Stimulated activated naive CD8-positive, alpha-beta T cell treated with anti-CD3 and anti-CD28 coated beads, Interleukin-15, Interleukin-2, amounts not matched to agents 100 U/mL and 50 U/mL, for 24 hours (primary cell): Measurements from ENCODE around the gene PRKAG2.
"Not testable (repeated sequence)": the region's sequence is repeated elsewhere in the genome, so short reads cannot be mapped to it uniquely, and the experiment has no call there.

Experiments used
- ATAC-seq: fragments of 150-1000 bp; cut with Tn5 transposase; one replicate; pipeline ENCODE4 v1.10.0; 2021
- DNase-seq: peaks from one replicate; pipeline ENCODE4 v3.0.0; 2021

The PRKAG2 gene

DNA sequence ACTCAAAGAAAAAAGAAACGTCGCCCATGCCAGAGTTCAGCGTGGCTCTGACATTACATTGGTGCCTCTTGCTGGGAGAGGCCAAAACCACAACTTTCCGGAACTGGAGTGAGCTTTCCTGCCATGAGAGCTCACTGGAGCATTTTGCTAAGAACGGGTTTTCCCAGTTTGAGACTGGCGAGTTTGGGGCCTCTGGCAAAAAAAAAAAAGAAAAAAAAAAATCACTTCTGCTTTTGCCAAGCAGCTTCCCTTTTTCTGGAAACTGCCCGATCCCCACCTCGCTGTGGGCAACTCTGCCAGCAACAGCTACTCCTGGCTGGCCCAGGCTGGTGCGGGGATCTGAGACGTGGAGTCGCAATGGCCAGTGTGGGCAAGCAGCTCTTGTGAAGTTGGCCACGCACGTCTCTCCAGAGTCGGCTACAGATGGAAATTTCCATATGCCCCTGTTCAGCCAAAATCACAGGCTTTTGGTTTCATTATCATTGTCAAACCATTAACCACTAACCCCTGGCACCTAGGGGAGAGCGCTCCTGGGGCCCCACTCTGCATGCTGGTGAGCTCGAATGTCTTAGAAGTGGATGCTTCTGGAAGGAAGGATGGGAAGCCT is 25.7 kb downstream of the PRKAG2 start:
- ATAC-seq (peak; percentile 81), DNase-seq (peak; percentile 63)

DNA sequence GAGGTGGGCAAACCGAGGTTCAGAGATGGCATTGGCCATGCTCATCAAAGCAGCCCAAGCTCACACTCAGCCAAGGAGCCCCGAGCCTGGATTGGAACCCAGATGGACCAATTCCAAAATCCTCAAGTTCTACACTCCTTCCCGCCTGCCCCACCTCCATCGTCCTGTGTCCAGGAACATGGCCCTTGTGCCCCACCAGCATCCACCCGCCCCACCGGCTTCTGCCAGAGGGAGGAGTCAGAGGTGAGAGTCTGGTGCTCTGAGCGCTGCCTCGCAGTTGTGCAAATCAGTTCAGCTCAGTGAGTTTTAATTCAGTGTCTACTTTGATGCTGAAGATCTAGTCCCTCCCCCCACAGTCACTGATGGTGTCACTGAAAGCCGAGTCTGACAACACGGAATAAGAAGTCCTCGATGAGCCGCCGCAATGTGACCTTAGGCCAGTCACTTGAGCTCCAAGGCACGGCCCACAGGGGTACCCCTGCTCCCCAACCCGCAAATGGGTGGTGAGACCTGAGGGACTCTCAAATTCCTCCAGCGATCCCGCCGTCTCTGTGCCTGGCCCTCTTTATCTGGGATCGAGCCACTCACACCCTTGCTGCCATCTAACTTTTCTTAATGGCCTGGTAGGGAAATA is 26.3 kb downstream of the PRKAG2 start:
- DNase-seq (peak; percentile 27), ATAC-seq (no peak)

DNA sequence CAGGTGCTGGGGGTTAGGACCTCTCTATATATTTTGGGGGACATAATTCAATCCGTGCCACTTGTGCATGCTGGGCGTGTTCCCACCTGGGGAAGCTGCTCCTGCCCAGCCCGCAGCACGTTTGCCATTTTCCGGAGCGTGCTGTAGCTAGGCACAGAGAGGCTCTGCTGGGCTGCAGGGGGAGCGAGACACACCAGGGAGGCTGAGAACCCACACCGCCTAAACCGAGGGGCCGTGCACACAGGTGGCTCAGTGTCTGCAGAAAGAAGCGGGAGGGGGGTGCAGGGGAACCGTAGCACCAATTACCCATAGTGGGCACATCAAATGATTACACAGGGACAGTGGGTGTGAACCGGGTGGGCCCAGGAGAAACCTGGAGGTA is 27.0 kb downstream of the PRKAG2 start:
- ATAC-seq (no peak), DNase-seq (no peak)

DNA sequence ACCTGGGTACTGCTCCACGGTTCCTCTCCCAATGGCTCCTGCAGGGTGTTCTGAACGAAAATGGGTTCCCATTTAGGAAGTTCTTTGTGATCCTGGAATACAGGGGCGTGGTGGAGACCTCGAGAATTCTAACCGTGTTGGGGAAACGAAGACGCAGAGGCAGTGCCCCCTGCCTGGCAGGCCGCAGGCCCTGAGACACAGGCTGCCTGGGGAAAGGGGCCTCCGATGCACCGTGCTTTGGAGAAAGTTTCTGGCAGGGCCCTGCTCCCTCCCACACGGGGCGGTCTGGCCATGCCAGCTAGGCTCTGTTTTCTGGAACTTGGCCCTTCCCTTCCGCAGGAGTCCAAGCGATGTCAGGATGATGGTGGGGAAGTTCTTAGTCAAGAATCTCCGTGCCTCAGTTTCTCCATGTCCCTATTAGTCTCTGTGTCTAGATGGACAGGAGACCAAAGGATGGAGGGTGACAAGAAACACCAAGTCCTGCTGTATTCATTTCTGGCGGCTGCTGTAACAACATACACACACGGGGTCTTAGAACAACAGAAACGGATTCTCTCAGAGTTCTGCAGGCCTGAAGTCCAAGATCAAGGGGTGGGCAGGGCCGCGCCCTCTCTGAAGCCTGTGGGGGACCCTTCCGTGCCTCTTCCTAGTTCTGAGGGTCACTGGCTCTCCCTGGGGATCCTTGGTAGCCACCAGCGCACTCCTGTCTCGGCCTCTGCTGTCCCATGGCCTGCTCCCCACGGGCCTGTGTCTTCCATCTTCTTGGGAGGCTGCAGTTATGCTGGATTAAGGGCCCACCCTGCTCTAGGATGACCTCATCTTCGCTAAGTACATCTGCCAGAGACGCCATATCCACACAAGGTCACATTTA is 27.7 kb downstream of the PRKAG2 start:
- ATAC-seq, result no peak

DNA sequence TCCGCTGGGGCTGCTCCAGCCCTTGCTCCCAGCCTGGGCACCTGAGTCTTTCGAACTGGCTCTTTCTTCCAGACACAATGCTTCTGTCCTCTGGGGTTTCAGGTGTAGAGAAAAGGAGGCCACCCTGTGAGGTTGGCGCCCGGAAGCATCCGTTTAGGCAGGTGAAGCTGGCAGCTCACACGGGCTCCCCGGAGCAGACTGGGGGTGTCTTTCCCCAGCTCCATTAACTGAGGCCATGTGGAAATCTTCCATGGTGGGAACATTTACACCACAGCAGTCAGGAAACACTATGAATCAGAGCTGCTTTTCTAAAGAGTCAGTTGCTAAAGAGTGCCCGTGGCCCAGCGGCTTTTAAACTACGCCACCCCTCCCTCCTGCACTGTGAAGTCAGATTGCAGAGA is 29.2 kb downstream of the PRKAG2 start:
- no peak for DNase-seq

More for the DNA sequence above, 27.7 kb downstream of the PRKAG2 start:
- DNase-seq, result no peak

DNA sequence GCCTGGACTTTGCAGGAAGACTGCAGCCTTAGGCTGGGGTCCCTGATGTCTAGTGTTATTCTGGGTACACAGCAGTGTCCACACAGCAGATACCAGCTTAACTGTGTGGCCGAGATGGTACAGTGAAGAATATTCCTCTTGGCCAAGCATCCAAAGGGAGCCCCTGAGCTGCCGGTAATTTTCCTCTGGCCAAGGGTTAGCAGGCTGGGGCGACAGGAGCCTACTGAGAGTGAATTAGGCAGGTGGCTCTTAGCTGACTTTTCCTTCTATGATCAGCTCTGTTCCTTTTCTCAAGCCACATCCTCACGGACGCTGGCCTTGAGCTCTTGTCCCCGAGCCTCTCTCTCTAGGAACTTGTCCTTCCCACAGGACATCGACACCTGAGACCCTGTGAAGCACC is 29.8 kb downstream of the PRKAG2 start:
- ATAC-seq, result no peak
- no peak for DNase-seq

More for the DNA sequence above, 29.2 kb downstream of the PRKAG2 start:
- ATAC-seq, result no peak

DNA sequence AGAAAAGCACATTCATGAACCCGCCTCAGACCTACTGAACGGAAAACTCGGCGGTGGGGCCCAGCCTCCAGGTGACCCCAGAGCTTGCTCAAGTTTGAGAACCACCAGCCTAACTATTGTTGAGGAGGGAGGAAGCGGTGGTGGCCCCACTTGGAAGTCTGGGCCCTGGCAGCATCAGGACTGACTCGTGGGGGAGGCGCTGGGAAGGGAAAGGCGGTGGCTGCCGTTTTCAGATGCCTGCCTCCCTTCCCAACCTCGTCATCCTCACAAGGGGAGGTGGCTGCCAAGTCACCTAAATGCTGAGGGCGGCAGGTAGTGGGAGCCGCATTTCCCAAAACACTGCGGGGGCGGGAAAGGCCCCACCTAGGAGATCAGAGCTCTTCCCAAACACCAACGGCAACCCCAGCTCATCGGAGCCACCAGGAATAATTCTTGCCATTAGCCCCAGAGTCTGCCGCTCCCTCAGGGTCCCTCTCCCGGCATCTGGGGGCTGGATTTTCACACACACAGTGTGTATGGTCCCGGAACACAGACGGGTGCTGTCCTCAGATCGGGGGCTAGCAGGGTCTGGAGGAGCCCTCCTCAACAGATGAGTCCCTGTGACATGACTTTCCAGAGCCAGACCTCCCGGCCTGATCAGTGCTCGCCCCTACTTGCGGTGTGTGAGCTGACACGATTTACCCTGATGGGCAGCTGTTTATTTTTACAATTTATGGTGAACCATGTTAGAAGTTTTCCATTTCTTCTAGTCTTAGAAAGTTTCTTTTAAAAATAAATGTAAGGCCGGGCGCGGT is 31.3 kb downstream of the PRKAG2 start:
- no peak for ATAC-seq
- DNase-seq, result no peak

DNA sequence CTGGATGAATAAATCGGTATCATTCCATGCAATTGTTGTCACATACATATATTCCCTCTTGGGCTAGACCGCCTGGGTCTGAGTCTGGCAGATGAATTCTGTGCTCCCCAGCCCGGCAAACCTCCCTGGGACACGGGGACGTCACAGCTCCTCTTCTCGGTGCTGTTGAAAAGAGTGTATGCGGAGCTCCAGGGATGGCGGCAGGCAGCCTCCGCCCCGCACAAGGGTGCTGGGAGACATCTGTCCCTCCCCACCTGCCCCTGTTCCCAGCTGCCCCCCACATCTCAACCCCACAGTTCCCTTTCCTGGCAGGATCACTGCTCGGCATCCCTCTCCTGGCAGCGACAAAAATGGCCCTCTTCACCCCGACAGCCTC is 32.1 kb downstream of the PRKAG2 start:
- ATAC-seq, result no peak
- no peak for DNase-seq

DNA sequence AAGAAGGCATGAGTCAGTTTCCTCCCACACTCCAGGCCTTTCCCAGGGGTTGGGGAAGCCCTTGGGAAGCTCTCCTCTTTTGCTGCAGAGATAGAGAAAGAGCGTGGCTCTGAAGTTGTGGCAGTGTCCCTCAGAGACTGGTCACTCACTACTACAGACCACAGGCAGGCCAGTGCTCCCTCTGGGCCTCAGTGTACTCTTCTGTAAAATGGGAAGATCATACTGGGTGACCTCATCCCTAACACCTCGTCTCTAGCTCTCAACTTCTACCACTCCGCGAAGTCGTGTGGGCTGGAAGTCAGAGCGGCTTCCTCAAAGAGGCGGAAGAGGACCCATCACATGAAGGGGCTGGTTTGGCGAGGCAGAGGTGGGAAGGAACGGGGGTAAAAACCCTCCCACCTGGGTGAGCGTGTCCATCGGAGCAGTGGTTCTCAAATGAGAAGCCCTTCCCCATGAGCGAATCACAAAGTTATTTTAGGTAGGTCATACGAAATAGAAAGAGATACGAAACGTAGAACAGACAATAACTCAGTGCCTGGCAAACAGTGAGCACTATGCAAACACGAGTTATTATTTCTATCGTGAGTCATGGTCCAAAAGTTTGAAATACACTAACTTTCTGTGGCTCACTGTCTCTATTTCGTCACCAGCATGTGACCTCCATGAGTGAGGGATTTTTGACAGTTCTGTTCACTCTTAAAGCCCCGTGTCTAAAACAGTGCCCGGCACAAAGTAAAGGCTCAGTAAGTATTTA is 32.7 kb downstream of the PRKAG2 start:
- no peak for DNase-seq
- ATAC-seq, result no peak

DNA sequence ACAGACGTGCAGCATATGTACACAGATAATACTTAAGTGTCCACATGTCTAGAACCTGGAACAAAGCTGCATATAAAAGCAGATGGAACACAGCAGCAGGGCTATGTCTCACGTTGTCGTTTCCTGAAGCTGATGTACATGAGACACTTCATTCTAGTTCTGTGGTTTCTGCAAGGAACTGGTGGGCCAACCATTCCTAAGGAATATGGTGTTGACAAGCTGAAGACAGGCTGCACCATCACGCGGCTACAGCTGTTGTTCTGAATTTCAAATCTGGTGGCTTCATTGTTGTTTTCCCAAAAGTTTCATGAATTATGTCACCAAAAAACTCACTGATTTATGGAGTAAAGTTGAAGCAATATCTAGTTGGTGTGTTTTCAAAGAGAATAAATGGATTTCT is 33.7 kb downstream of the PRKAG2 start:
- DNase-seq (no peak), ATAC-seq (no peak)

DNA sequence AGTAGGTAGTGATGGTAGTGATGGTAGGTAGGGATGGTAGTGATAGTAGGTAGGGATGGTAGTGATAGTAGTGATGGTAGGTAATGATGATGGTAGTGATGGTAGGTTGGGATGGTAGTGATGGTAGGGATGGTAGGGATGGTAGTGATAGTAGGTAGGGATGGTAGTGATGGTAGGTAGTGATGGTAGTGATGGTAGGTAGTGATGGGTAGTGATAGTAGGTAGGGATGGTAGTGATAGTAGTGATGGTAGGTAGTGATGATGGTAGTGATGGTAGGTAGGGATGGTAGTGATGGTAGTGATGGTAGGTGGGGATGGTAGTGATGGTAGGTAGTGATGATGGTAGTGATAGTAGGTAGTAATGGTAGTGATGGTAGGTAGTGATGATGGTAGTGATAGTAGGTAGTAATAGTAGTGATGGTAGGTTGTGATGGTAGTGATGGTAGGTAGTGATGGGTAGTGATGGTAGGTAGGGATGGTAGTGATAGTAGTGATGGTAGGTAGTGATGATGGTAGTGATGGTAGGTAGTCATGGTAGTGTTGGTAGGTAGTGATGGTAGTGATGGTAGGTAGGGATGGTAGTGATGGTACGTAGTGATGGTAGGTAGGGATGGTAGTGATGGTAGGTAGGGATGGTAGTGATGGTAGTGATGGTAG is 35.4 kb downstream of the PRKAG2 start:
- ATAC-seq, DNase-seq: not testable (repeated sequence)

DNA sequence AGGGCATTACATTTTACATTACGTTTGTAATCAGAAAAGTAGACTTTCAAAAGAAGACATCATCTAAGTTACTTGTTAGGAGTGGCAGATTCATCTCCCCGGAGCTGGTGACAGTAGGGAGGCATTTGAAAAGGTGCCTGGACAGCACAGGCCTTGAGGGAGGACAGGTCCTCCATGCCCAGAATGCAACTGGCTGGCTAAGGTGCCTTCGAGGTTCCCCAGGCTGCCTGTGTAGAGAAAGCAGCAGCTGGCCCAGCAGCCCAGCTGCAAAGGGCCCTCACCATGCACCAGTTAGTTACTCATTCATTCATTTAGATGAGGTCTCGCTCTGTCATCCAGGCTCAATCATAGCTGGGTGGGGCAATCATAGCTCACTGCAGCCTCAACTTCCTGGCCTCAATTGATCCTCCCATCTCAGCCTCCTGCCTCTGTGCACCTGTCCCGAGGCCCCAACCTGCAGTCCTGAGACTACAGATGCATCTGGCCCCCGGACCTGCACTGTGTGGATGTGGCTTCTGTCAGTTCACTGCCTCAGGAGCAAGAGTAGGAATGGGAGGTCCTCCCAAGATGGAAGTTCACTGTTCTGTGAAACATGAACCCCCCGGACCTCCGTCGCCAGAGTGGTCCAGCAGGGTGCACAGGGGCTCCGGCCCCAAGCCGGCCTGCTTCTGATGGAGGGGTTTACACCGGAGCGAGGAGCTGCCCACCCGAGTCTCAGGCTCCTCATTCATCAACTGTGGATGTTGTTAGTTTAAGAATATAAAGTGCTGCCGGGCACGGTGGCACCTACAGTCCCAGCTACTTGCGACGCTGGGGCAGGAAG is 36.6 kb downstream of the PRKAG2 start:
- ATAC-seq, result no peak

DNA sequence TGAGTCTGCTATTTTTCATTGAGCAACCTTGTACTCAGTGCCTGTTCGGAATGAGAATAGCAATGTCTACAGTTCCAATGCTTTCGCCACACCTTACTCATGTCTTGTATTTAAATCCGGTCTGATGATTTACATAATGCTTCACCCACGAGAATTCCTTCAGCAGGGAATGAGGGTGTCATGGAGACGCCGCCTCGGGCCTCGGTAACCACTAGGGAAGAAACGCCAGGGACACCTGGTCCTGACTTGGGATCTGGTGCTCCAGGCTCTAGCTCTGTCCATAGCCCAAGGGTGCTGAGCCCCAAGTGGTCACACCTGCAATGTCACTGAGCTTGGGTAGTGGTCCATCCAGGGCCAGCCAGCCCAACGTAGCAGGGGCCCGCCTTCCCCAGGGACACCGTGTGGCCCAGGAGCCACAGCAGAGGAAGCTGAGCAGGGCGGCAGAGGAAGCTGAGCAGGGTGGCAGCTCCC is 37.4 kb downstream of the PRKAG2 start:
- ATAC-seq, result peak; percentile 19
- no peak for DNase-seq

More for the DNA sequence above, 36.6 kb downstream of the PRKAG2 start:
- DNase-seq, result no peak

DNA sequence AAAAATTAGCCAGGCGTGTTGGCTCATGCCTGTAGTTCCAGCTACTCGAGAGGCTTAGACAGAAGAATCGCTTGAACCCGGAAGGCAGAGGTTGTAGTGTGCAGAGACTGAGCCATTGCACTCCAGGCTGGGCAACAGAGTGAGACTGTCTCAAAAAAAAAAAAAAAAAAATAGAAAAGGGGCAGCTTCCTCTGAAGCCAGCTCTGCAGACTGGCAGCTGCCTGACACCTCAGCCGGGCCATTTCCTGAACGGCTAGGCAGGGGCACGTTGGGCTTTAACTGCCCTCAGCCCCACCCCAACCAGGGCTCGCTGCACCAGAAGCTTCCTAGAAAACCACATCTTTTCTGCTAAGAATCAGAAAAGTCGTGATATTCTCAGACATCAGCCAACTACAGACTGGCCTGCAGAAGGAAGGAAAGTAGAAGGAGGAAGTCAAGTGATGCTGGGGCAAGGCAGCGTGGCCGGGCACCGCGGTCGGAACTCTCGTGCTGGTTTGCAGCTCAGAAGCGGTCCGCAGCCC is 38.0 kb downstream of the PRKAG2 start:
- ATAC-seq (peak; percentile 69), DNase-seq (peak; percentile 55)

DNA sequence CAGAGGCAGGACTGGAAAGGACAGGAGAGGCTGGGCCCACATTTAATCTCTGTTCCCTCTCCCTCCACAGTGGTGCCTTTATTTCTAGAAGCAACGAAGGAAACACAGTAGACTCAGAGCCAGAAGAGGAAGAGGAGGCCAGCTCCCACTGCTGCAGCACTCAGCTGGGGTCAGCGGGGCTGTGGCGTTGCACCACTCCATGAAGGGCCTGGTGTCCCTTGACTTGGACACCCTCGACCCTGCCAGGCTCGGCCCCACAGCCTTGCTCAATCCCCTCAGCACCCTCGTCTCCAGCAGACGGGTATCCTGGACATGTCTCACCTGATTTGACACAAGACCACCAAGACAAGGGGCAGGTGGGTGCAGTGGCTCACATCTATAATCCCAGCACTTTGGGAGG is 38.8 kb downstream of the PRKAG2 start:
- no peak for ATAC-seq
- DNase-seq, result no peak

DNA sequence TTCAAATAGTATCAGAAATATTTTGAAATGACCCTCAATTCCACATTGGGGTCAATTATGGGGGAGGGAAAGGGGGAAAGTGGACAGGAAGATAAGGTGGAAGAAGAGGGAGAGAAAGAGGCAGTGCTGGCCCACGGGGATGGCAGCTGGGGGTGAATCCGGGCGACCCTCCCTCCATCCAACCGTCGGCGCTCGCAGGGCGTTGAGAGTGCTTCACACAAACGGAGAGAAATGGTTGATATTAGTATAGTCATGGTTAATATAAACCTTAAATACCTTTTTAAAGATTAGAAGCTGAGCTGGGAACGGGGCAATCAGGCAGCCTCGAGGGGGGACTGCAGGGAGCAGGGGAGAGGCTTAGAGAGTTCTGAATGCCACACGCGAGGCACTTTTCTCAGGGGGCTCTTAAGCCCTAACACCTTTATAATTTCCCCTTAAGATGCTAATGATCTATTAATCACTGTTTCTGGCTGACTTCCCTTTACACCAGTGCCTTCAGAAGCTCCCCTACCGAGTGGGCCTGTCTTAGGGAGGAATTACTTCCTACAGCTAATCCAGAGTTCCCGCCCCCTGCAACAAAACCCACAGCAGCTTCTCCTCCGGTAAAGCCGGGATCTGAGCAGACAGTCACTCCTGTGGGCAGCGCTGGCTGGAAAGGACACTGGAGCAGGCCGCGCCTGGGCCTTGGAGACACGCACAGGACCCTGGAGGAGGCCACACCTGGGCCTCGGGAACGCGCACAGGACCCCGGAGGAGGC is 39.5 kb downstream of the PRKAG2 start:
- DNase-seq (no peak), ATAC-seq (no peak)

DNA sequence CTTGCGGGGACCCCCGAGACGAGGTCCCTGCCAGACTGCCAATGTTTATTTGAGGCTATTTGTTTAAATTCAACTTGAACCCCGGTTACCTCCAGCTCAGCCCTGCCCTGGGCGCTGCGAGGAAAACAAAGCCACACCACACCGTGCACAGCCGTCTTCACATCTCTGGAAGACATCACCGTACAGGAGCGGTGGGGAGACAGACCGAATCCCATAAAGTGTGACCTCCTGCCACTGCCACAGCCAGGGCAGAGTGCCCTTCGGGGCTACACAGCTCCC is 40.0 kb downstream of the PRKAG2 start:
- DNase-seq (no peak), ATAC-seq (no peak)

DNA sequence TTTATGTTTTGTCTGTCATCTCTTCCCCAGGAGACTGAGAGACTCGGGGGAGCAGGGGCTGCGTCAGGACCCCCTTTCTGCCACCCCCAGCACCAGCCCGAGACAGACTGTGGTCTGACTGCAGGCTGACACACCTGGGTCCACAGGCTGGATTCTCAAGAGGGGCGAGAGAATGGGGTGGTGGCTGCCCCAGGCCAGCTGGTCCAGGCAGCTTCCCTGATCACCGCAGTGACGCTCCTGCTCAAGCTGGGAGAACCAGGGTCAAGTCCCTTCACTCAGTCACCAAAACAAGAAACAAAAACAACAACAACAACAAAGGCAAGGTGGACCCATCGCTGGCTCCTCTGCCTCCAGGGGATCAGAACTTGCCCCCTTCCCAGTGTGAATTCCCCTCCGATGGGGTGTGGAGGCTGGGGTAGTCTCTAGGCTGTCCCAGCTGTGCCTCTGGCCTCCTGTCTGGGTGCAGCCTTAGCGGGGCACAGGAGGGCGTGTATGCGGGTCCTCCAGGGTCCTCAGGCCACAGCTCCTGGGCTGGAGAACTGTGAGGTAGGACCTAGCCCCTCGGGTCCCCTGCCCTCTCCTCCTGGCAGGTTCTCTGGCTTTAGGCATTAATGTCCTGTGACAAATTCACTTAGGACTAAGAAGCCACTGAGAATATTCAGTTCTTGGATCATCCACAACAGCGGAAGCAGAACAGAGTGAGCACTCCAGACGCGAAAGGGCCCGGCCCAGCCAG is 40.6 kb downstream of the PRKAG2 start:
- no peak for ATAC-seq

DNA sequence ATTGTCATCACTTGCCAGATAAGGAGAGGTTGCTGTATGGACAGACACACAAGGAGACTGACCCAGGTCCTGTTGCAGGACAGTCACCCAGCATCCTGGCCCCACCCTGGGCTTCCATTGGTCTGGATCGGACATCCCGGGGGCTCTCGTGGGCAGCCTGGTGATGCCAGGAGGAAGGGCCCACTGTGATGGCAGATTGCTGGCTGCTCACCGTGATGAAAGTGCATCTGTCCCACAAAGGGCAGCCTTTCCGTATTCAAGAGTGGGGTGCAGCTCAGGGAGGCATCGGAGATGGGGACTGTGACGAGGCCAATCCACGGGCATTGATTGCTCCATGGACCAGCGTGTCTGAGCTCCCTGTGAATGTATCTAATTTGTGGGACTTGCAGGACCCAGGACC is 41.3 kb downstream of the PRKAG2 start:
- ATAC-seq, result no peak
- DNase-seq, result no peak

More for the DNA sequence above, 40.6 kb downstream of the PRKAG2 start:
- no peak for DNase-seq
